Stimulated activated CD4-positive, alpha-beta T cell treated with anti-CD3 and anti-CD28 coated beads, Interleukin-4, amount 100 ng/mL, for 4 hours (primary cell): ENCODE results near the gene RANGAP1.
A peak's percentile ranks its signal among the peaks of the same experiment; 100 is the strongest.

Source experiments
- DNase-seq, 2 experiments: peaks; one replicate each; pipeline ENCODE4 v3.0.0-alpha.2; 2020

The RANGAP1 gene

GRCh38 chr22:41231369-41231768 lies 54.6 kb downstream of the RANGAP1 start:
- no peak for DNase-seq

- DNase-seq: no peak
These were observed 55.6 kb downstream of the RANGAP1 start for GRCh38 chr22:41230401-41230785.

GRCh38 chr22:41229730-41230400 lies 56.1 kb downstream of the RANGAP1 start:
- no peak for DNase-seq

DNA sequence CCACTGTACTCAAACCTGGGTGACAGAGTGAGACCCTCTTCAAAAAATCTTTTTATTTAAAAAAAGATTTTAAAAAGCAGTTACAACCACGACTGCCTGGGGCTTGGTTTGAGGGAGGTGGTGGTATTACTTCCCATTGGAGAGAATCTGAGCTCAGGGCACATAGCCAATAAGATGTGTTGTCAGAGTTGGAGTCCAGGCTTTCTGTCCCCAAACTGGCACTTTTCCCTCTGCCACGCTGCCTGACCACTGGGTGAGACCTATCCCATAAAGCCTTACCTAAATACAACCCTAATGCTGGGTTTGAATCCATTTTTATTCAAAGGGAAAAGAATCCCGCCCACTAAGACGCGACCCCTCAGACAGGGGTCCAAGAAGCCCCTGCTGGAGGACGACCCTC lies 56.8 kb downstream of the RANGAP1 start:
- DNase-seq: no peak

GRCh38 chr22:41226723-41227655 lies 59.0 kb downstream of the RANGAP1 start:
- DNase-seq: no peak

DNA sequence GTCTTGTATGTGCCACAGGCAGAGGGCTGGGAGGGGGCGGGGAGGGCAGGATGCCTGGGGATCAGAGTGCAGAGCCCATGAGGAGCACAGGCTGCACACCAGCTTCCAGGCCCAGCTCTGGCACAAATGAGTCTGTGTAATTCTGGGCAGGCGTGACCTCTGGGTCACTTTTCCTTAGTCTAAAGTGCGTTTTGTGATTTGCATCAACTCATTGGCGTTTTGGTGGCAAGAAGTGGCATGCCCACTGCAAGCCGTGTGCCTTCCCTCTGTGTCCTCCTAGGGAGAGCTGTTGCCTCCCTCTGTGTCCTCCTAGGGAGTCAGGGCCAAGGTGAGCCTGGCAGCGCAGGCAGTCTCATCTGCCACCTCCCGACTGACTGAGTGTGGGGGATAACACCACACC lies 62.5 kb downstream of the RANGAP1 start:
- DNase-seq: no peak

DNA sequence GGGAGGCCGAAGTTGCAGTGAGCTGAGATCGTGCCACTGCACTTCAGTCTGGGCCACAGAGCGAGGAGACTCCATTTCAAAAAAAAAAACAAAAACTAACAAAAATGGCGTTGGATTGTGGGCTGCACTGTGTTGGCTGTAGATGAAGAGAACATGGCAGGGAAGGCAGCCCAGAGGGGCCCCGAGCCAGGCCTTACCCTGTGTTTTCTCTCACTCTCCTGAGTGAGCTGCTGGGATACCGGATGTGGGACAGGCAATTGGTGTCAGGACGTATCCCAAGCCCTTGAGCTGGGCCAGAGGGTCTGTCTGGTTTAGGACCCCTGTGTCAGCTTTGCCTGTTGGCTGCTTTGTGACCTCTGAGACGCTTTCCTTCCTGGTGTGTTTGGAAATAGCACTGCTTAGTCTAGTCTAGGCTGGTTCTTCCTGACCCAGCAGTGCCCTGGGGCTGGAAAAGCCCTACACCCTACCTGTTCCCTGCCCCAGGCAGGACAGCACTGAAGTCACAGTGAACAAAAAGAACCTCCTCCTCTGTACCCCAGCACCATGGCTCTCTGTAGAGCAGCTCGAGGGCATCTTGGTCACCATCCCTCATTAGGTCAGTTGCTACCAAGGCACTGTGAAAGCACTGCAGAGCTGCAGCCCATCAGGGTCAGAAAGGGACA lies 63.0 kb downstream of the RANGAP1 start:
- DNase-seq: no peak

DNA sequence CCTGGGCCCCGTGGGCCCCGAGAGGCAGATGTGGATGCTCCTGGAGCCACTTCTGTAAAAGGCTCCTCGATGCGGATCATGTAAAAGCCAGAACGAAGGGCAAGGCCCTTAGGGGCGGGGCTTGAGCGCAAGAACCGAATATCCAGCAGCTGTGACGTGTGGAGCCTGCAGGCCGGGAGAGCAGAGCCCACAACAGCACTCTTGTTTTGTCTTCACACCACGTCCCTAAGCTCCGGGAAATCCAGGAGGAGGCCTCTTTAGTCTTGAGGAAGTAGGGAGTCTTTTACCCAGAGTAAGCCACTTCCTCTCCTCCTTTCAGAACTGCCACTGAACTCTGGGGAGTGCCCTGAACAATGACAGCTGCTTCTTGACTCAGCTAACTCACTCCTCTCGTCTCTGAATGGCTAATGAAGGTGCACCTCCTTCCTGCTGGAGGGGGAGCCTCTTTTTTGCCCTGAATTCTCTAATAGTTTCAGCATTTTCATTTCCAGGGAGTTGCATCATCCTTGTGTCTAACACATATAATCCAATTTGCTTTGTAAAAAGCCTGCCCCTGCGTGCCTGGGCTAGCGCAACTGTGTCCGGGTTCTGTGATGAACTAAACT lies 68.3 kb downstream of the RANGAP1 start:
- peak in 1 of 2 experiments; percentile 10 for DNase-seq

GRCh38 chr22:41216984-41217383 lies 69.0 kb downstream of the RANGAP1 start:
- DNase-seq: no peak

DNA sequence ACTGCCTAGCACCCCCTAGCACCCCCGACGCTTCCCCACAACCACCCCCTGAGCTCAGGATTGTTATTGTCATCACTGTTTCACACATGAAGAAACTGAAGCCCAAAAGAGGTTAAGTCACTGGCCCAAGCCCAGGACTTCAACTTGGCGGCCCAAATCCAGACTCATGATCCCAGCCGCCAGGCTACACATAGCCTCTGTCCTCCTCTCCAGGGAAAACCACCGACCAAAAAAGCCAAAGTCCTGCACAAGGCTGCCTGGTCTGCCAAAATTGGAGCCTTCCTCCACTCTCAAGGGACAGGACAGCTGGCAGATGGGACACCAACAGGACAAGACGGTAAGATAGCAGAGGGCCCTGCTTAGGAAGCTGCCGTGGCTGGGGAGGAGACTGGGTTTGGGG lies 70.1 kb downstream of the RANGAP1 start:
- no peak for DNase-seq

- DNase-seq: no peak
These were observed 70.6 kb downstream of the RANGAP1 start for GRCh38 chr22:41215409-41215808.

DNA sequence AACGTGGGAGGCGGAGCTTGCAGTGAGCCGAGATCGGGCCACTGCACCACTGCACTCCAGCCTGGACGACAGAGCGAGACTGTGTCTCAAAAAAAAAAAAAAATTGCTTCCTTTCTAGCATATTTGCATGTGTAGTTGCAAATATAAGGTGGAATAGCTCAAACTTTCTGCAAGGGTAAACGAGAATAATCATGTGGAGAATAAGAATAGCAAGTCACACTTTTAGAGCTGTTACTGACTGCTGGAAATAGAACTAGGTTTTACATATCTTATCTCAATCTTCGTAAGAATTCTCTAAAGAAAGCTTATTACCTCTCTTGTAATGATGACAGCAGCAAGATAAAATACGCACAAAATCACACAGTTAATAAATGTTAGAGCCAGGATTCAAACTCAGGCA lies 79.3 kb downstream of the RANGAP1 start:
- DNase-seq: no peak

DNA sequence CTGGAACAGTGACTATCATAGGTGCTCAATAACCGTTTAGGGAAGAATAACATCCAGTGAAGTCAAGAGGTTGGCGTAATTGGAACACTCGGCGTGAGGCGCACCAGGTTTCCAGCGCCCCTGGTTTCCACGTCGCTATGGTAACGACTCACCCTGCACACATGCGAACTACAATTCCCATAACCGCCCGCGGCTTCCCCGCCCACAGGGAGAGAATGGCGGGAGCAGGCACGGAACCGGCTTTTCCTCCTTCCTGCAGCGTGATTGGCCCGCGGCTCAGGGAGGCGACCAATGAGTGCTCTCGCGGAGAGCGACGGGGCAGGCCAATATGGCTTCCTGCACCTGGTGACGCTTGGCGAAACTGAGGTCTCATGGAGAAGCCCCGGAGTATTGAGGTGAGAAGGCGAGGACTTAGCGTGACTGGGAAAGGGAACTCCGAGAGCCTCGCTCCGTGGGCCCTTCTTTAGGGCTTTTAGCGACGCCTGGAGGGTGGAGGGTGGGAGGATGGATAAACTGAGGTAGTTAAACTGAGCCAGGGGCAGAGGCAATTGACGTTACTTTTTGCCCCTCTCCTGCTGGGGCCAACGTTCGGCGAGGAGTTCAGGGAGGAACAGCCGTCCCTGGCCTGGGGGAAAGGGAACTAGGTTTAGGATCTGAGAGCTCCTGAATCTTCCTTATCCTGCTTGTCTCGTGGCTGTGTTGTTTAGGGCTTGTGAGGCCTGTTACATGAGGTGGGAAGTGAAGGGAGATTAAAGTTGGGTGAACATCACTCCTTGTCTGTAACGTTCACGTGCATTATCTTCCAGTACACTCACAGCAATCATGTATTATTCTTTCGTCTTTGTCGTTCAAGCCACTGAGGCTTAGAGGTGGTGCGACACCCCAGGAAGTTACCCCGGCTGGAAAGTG lies 80.7 kb downstream of the RANGAP1 start, which contains the start of gene L3MBTL2:
Gene L3MBTL2, plus strand, starts transcription at position 321 of the 909 bp plus-strand sequence. Its CDS starts 51 bp downstream, at position 372.
- DNase-seq: peak; percentile 96 to 99

GRCh38 chr22:41204066-41204465 lies 81.9 kb downstream of the RANGAP1 start:
- DNase-seq: no peak

DNA sequence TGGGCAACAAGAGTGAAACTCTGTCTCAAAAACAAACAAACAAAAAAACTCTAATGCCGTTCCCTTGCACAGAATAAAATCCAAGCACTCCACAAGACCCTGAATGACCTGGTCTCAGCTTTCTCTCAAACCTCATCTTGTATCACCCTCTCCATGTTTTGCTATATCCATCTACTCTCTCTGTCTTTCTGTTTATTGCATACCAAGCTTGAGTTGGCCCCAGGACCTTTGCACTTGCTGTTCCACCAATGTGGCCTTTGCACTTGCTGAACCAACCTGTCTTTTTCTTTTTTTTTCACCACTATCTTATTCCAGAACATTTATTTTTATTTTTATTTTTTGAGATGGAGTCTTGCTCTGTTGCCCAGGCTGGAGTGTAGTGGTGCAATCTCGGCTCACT lies 82.9 kb downstream of the RANGAP1 start:
- no peak for DNase-seq

DNA sequence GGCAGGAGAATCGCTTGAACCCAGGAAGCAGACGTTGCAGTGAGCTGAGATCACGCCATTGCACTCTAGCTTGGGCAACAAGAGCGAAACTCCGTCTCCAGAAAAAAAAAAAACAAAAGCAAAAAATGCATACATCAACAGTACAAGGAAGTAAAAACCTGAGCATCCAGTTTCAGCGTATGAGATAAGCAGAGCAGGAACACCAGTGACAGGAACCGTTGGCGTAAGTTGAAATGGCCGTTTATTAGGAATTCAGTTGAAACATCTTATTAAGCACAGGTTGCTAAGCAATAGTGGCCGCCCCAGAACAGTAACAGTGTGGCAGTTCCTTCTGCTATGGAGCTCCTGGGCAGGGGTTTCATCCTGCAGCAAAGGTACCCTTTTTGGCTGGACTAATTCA lies 84.8 kb downstream of the RANGAP1 start:
- DNase-seq: no peak

- peak; percentile 48 to 62 for DNase-seq
These were observed 87.9 kb downstream of the RANGAP1 start for GRCh38 chr22:41198027-41198580.

DNA sequence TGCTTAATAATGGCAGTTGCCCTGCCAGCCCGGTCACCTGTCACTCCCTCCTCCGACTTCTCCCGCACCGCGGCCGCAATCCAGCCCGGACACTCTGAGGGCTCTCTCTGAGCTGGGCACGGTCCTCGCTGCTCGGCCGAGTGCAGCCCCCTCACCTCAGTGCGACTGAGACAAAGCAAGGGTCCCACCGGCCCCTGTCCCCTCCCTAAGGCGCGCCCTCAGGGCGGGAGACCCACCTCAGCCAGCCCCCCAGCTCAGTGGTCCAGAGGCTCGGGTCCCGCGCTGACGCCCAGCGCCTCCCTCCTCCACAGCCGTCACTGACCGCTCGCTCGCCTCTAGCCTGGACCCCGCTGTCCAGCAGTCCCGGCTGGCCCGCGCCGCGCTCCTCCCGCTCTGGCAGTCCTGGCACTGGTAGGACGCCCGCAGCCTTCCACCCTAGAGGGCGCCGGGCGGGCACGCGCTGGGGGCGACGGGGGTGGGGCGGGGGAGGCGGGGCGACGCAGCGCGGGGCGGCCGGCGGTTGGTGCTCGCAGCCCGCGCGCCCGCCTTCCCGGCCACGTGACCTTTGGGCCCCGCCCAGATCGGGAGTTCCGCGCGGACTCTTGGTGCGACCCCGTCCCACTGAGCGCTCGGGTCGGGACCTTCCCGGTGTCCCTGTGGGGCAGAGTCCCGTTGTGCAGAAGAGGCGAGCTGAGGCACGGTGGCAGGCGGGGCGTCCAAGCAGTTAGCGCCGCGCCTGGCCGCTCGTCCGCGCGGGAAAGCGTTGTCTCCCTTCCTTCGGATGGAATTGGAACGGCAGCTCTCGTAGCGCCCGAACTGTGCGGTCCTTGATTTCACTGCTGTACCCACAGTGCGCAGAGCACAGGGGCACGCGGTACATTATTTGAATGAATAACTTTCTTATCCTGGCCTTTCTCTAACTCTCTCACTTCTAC lies 88.7 kb downstream of the RANGAP1 start:
- DNase-seq: peak; percentile 77 to 86
